Right kidney (tissue), 1 donor: ENCODE results near the gene ZNF555.

Source experiments
- DNase-seq: peaks from one replicate; pipeline ENCODE4 v3.0.0-alpha.2; 2016

ZNF555 gene

GRCh38 chr19:2823646-2824045 is 17.6 kb upstream of the ZNF555 start:
- DNase-seq = no peak

- no peak for DNase-seq
Observed at GRCh38 chr19:2824129-2824528, 17.1 kb upstream of the ZNF555 start.

DNA sequence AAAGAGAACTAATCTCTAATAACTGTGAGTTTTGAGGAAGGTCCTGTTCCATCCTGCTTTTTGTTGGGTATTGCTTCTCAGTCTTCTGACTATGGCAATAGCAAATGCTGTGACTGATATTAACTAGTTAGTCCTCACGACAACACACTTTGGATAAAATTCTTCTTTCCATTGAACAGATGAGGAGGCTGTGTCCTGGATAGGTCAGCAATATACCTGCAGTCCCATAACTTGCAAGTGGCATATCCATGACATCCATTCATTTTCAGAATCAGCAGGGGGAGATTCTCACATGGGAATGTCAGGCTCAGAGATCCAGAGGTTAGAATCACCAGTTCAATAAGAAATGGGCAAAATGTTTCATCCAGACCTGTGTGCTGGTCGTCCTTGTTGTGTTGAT is 14.3 kb upstream of the ZNF555 start:
- no peak for DNase-seq

- DNase-seq = no peak
Observed at GRCh38 chr19:2827840-2828489, 13.3 kb upstream of the ZNF555 start.

- no peak for DNase-seq
Observed at GRCh38 chr19:2834294-2834871, 6.9 kb upstream of the ZNF555 start.

GRCh38 chr19:2837430-2837829 is 3.8 kb upstream of the ZNF555 start:
- no peak for DNase-seq

DNA sequence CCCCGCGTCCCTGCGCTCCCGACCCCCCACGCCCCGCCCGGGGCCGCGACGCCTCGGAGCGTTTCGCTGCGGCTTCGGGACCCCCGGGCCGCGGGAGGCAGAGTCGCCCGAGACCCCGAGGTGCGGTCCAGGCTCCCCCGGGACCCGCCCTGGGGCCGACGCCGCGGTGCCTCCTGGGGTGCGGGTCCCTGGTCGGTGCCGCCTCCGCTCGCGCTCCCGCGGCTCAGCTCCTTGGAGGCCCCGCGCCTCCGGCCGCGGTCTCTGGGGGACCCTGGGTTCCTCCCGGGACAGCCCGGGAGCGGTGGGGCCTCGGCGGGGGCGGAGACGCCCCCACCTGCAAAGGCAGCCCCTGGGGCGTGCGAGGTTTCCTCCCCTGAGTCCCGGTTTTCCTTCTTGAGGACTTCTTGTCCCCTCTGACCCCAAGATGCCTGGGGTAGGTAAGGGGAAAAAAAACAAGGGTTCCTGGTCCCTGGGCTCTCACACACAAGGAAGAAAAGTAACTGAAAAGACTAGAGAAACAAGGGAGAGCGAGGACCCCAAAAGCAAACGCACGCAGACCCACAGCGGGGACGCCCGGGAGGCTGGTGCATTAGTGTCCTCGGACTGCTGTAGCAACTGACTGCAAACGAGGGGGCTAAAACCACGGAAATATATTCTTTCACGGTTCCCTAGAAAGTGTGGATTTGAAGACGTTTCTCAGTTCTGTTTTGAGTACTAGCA is 740 bp downstream of the ZNF555 start:
- peak; percentile 64 for DNase-seq

DNA sequence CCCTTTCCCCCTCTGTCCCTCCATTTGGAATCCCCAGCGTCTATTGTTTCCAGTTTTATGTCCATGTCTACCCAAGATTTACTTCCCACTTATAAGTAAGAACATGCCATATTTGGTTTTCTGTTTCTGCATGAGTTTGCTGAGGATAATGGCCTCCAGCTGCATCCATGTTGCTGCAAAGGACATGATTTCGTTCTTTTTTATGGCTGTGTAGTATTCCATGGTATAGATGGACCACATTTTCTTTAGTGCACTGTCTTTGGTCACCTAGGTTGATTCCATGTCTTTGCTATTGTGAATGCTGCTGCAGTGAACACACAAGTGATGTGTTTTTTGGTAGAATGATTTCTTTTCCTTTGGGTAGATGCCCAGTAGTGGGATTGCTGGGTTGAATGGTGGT is 3.8 kb downstream of the ZNF555 start:
- no peak for DNase-seq

GRCh38 chr19:2846180-2846894 is 5.1 kb downstream of the ZNF555 start:
- no peak for DNase-seq

- DNase-seq = no peak
Observed at GRCh38 chr19:2847507-2847906, 6.2 kb downstream of the ZNF555 start.

DNA sequence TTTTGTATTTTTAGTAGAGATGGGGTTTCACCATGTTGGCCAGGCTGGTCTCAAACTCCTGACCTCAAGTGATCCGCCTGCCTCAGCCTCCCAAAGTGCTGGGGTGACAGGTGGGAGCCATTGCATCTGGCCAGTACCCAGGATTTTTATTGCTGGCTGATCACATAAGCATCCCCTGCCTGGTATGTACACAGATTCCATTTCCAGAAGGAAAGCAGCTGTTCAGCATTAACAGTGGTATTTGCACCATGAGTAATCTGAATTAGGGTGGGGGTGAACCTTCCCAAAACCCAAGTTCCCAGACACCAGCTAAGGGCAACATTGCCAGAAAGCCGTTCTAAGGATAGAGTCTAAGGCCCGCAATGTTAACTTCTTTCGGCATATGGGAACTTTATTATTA is 7.3 kb downstream of the ZNF555 start:
- DNase-seq = no peak

DNA sequence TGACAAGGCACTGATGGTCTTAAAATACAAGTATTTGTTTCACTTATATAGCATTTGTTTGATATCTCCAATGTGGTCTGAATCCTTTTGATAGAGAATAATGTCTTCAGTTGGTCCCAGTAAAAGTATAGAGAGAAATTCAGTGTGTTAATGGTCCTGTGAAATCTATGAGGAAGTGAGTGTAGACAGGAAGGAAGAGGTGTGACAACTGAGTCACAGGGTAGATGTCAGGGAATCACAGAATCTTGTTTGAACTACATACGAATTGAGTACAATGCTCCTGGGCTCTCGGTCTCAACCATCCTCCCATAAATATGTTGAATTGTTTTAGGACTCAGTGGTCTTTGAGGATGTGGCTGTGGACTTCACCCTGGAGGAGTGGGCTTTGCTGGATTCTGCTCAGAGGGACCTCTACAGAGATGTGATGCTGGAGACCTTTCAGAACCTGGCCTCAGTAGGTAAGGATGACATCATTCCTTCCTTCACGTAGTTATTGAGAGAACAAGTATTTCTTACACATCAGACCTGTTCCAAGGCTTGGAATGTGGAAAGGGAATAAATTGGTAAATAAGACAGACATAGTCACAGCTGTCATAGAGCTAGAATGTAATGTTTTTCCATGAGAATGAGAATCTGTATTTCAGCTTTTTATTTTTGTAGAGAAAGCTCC is 9.1 kb downstream of the ZNF555 start:
- no peak for DNase-seq

DNA sequence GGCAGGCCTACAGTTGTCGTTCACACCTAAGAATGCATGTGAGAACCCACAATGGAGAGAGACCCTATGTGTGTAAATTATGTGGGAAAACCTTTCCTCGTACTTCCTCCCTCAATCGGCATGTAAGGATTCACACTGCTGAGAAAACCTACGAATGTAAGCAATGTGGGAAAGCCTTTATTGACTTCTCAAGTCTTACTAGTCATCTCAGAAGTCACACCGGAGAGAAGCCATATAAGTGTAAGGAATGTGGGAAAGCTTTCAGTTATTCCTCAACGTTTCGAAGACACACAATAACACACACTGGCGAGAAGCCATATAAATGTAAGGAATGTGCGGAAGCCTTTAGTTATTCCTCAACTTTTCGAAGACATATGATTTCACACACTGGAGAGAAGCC is 11.3 kb downstream of the ZNF555 start:
- DNase-seq = no peak

GRCh38 chr19:2853015-2853606 is 11.8 kb downstream of the ZNF555 start:
- no peak for DNase-seq

DNA sequence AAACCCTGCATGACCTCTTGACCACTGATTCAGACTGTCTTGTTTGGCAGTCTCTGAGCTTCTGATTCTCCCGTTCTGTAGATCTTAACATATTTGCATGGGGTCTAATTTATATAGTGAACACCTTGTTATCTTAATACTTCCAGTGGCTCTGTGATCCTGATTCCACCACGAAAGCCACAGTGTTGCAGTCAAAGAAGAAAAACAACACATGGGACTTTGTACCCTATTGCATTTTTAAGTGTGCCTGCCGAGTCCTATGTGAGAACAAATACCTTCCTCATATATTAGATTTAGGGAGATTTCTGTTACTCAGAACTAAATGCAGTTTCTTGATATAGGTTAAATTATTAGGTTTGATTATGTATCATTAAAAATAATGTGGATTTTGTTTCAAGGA is 13.6 kb downstream of the ZNF555 start:
- DNase-seq = no peak

DNA sequence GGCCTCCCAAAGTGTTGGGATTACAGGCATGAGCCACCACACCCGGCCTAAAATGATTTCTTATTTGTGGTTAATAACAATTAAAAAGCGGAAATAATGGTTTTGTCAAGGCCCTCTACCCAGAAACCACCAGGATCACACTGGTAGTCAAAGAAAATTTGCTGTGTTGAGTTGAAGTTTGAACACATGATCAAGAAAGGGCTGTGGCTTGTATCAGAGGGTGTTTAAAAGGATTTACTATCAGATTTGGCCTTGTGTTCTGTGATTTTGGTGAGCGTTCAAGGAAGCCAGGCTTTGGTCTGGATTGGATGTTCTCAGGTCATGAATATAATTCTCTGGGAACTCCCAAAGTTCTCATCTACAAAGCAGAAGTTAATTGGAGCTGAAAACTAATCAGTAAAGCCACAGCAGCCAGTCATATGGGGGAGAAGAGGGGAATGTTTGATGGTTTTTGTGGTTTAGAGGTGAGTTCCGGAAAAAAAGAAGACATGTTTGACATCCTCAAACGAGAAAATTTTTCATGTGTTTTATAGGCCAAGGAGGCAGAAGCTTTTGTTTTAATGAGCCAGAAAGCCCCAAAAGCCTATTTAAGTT is 15.3 kb downstream of the ZNF555 start:
- no peak for DNase-seq

GRCh38 chr19:2858864-2859263 is 17.6 kb downstream of the ZNF555 start:
- no peak for DNase-seq

DNA sequence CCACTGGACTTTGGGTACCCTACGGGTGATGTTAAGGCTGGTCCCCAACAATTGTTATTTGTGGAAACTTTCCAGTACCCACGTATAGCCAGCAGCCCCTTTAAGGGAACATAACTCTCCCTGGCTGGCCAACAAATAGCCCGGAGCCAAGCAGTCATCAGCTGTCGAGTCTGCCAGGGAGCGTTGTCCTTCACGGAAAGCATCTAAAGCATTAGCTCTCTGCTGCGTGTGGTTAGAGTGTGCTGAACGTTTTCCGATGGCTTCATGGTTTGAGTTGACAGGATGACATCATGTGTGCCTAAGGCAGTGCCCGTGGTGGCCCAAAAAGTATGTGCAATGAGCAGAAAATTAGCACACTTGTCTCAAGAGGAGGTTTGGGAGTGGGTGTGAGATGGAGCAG is 22.5 kb downstream of the ZNF555 start:
- no peak for DNase-seq

GRCh38 chr19:2865334-2866100 is 24.2 kb downstream of the ZNF555 start:
- peak; percentile 41 for DNase-seq

DNA sequence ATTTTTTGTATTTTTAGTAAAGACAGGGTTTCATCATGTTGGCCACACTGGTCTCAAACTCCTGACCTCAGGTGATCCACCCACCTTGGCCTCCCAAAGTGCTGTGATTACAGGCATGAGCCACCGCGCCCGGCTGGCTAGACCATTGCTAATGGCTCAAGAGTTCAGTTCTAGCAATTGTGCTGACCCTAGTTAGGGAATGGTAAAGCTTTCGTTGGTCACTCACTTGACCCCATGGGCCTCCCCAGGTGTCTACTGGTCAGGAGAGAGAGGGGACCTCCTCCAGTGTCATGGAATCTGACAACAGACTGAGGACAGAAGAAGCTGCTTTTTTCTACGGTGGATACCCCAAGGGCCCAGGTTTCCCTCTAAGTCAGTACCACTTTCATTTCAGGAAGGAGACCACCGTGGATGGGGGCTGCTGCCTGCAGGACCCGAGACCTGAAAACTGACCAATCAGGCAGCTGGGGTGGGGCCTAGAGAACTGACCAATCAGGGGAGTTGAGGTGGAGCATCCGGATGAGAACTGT is 25.3 kb downstream of the ZNF555 start:
- DNase-seq = no peak
